ENCODE results near the gene PEMT. TPM values are rescaled to one million over a fixed set of nuclear protein-coding genes. Genes with fewer than 3 reads are reported as not detected.

The PEMT gene
- total RNA-seq, 4 donors from 2014 or later: 52.5 to 76.1 (median 62.6) TPM

GRCh38 chr17:17513626-17514025 is 77.9 kb downstream of the PEMT start:
- no peaks in the 10 kb centered on the region for H3K9me3 ChIP-seq
- H3K4me3 ChIP-seq (replicated peaks in 1 of 3): no peak overlapping the region
- intact Hi-C loops (cut with DNase I): no loop called here
- H3K36me3 ChIP-seq: no peaks in the 10 kb centered on the region
- H3K4me1 ChIP-seq: no peaks in the 10 kb centered on the region
- no peak overlapping the region for H3K27ac ChIP-seq
- no peak for DNase-seq
- 94 to 96% methylated on average over 7 of the region's 7 CpGs for WGBS, 2 donors
- TF ChIP-seq POLR2A (IDR thresholded peaks at IDR 0.05): no peak
- TF ChIP-seq, protein P1, sequence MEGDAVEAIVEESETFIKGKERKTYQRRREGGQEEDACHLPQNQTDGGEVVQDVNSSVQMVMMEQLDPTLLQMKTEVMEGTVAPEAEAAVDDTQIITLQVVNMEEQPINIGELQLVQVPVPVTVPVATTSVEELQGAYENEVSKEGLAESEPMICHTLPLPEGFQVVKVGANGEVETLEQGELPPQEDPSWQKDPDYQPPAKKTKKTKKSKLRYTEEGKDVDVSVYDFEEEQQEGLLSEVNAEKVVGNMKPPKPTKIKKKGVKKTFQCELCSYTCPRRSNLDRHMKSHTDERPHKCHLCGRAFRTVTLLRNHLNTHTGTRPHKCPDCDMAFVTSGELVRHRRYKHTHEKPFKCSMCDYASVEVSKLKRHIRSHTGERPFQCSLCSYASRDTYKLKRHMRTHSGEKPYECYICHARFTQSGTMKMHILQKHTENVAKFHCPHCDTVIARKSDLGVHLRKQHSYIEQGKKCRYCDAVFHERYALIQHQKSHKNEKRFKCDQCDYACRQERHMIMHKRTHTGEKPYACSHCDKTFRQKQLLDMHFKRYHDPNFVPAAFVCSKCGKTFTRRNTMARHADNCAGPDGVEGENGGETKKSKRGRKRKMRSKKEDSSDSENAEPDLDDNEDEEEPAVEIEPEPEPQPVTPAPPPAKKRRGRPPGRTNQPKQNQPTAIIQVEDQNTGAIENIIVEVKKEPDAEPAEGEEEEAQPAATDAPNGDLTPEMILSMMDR (IDR thresholded peaks at IDR 0.05): no peak
- no peaks in the 10 kb centered on the region for H3K27me3 ChIP-seq

GRCh38 chr17:17512866-17513265 is 78.6 kb downstream of the PEMT start:
- intact Hi-C loops (cut with DNase I): no loop called here
- Histone ChIP-seq H3K27ac (no peak overlapping the region), H3K27me3 (no peaks in the 10 kb centered on the region), H3K9me3 (no peaks in the 10 kb centered on the region), H3K4me3 (replicated peaks in 1 of 3) (no peak overlapping the region), H3K36me3 (no peaks in the 10 kb centered on the region), H3K4me1 (no peaks in the 10 kb centered on the region)
- TF ChIP-seq POLR2A (IDR thresholded peaks at IDR 0.05): no peak
- TF ChIP-seq, protein P1 (IDR thresholded peaks at IDR 0.05): no peak
- no peak for DNase-seq
- 93 to 99% methylated on average over 4 to 5 of the region's 5 CpGs for WGBS, 2 donors

DNA sequence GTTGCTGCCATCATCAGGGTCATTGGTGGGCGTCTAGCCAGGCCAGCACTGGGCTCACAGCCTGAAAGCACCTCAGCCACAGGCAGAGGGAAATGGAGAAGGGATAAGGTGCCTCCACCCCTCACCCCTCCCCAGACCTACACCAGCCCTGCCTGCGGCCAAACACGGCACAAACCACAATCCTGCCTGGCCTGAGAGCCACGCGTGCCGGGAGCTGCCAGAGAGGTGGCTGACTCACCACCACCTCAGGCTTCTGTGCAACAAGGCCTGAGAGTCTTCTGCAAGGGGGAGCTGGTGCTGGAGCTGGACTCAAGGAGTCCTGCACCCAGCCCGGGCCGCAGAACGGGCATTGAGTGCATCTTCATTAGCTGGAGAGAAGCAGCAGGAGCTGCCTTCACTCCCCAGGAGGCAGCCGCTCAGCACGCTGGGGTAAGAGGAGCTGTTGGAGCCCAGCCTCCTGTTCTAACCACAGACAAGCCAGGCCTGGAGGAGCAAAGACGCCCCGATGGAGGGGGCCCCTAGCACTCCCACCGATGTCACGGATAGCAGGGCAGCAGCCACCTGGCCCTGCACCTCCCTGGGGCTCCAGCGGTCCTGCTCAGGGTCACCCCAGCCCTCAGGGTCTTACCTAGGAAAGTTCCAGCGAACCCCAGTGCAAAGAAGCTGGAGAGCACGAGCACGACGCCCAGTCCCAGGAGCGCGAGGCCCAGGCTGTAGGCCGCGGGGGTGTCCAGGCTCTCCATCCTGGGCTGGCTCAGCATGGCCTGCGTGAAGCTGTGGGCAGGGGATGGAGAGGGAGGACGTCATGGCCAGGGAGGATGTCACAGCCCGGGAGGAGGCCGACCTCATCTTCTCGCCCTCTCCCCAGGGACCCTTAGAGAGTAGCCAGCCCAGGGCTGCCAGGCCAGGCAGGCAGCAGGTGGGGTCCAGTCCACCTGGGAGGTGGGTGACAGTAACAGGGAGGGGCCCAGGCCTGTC is 79.3 kb downstream of the PEMT start:
- H3K27me3 ChIP-seq: no peaks in the 10 kb centered on the region
- no peaks in the 10 kb centered on the region for H3K9me3 ChIP-seq
- 89% methylated on average over 15 to 29 of the region's 29 CpGs for WGBS, 2 donors
- no peak overlapping the region for H3K27ac ChIP-seq
- no peaks in the 10 kb centered on the region for H3K4me1 ChIP-seq
- DNase-seq: no peak
- intact Hi-C loops (cut with DNase I): no loop called here
- H3K4me3 ChIP-seq (replicated peaks in 1 of 3): no peak overlapping the region
- TF ChIP-seq POLR2A (IDR thresholded peaks at IDR 0.05): no peak
- TF ChIP-seq, protein P1 (IDR thresholded peaks at IDR 0.05): no peak
- no peaks in the 10 kb centered on the region for H3K36me3 ChIP-seq

- H3K27ac ChIP-seq: no peak overlapping the region
- no peak for TF ChIP-seq POLR2A (IDR thresholded peaks at IDR 0.05)
- TF ChIP-seq, protein P1 (IDR thresholded peaks at IDR 0.05): no peak
- 79 to 82% methylated on average over 8 to 9 of the region's 12 CpGs for WGBS, 2 donors
- H3K4me3 ChIP-seq (replicated peaks in 1 of 3): no peak overlapping the region
- no peaks in the 10 kb centered on the region for H3K27me3 ChIP-seq
- no peaks in the 10 kb centered on the region for H3K4me1 ChIP-seq
- no peaks in the 10 kb centered on the region for H3K9me3 ChIP-seq
- H3K36me3 ChIP-seq: no peaks in the 10 kb centered on the region
- intact Hi-C loops (cut with DNase I): no loop called here
- DNase-seq: no peak
Observed at GRCh38 chr17:17511293-17511741, 80.2 kb downstream of the PEMT start.
